Sigmoid colon (tissue), 3 donors: ENCODE data around the gene KCNIP4.

ENCODE experiments used
- CTCF ChIP-seq, 4 experiments: fragments of 450-650 bp in 3 of 4; fragments of 200-600 bp in 1 of 4; IDR thresholded peaks; one replicate each; pipeline ENCODE4 v1.5.1; 2016 to 2019; ENCODE audit warnings: antibody characterized with exemption in 4 of 4, mild to moderate bottlenecking in 3 of 4, moderate library complexity in 2 of 4
- POLR2A ChIP-seq, 2 donors: fragments of 450-650 bp; IDR thresholded peaks; one replicate each; pipeline ENCODE4 v1.6.1; 2016; ENCODE audit warnings: antibody characterized with exemption in 2 of 2, mild to moderate bottlenecking in 2 of 2, moderate library complexity in 2 of 2

- TF ChIP-seq POLR2A (IDR thresholded peaks at IDR 0.05) (no peak), CTCF (IDR thresholded peaks at IDR 0.05) (no peak)
These were observed 42.5 kb upstream of the KCNIP4 start for GRCh38 chr4:21991050-21991449.
